IMR-90 (cell line): ENCODE results near the gene OSMR. TPM values are rescaled to one million over a fixed set of nuclear protein-coding genes. Genes with fewer than 3 reads are reported as not detected.

Experiments
- FOS ChIP-seq: fragments of 150-350 bp; IDR thresholded peaks from 2 replicates; pipeline ENCODE4 v1.6.1; 2016; ENCODE audit warnings: low read depth, low read length
- RCOR1 ChIP-seq: IDR thresholded peaks from 2 replicates; pipeline ENCODE4 v1.6.1; 2012; ENCODE audit warnings: mild to moderate bottlenecking, low read length, improper control_type of control experiment; ENCODE audit not compliant: insufficient replicate concordance
- polyA plus RNA-seq, 3 experiments: library from polyadenylated mRNA; depleted of rRNA; stranded (reverse); fragments of >200 nt; gene quantifications; 2 replicates each; pipeline ENCODE4 v1.2.3, GENCODE V29; 2012; ENCODE audit warnings: low replicate concordance in 1 of 3
- total RNA-seq: library from RNA; depleted of rRNA; stranded (reverse); fragments of >200 nt; gene quantifications from 2 replicates; pipeline ENCODE4 v1.2.3, GENCODE V29; 2012
- TF ChIP-seq, protein P1 (sequence below): conservative IDR thresholded peaks from 2 replicates; pipeline ENCODE4 v1.5.1; 2012; ENCODE audit warnings: mild to moderate bottlenecking, low read depth, low read length, improper control_type of control experiment

OSMR gene
- total and polyA plus RNA-seq, 2 of the 4 experiments (the other 2 are of a cell fraction): 41.6 to 48.7 TPM

DNA sequence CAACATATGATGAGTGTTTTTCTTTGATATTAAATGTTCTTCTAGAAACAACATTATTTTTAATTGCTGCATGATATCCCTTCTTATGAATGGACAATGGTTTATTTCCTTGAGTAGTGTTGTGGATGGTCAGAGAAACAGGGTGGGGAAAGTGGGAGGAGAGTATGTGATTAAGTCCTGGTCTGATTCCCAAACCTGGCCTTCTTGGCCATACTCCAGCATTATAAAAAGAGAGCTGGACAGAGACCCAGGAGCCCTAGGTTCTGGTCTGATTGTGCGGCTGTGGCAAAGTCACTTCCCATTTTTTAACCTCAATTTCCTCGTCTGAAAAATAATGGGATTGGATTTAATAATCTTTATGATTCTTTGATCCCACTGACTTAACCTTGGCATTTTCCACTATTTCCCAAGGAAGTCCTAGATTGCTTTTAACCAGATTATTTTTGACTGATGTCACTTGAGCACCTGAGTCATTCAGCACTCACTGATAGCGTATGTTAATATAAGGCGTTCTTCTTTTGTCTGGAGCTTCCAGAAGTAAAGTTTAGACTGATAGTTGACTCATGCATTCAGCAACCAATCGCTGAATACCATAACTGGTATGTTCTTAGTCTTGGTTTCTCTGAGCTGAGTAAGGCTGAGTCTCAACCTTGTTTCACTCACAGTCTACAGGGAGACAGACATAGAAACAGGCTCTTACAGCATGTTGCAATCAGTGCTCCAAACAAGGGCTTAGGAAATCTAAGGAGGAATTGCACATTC is 26.2 kb downstream of the OSMR start (continued):
- TF ChIP-seq, protein P1, sequence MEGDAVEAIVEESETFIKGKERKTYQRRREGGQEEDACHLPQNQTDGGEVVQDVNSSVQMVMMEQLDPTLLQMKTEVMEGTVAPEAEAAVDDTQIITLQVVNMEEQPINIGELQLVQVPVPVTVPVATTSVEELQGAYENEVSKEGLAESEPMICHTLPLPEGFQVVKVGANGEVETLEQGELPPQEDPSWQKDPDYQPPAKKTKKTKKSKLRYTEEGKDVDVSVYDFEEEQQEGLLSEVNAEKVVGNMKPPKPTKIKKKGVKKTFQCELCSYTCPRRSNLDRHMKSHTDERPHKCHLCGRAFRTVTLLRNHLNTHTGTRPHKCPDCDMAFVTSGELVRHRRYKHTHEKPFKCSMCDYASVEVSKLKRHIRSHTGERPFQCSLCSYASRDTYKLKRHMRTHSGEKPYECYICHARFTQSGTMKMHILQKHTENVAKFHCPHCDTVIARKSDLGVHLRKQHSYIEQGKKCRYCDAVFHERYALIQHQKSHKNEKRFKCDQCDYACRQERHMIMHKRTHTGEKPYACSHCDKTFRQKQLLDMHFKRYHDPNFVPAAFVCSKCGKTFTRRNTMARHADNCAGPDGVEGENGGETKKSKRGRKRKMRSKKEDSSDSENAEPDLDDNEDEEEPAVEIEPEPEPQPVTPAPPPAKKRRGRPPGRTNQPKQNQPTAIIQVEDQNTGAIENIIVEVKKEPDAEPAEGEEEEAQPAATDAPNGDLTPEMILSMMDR: no peak
- TF ChIP-seq RCOR1 (no peak), FOS (peak; percentile 92)
